Stimulated activated CD4-positive, alpha-beta T cell treated with anti-CD3 and anti-CD28 coated beads, Interleukin-1b, Interleukin-23, amount 100 ng/mL, for 1 hour (primary cell): ENCODE results near the gene PRAMEF20.

Source experiments
- DNase-seq, 2 donors: peaks; one replicate each; pipeline ENCODE4 v3.0.0-alpha.2; 2020; ENCODE audit warnings: low read depth in 2 of 2

The PRAMEF20 gene

DNA sequence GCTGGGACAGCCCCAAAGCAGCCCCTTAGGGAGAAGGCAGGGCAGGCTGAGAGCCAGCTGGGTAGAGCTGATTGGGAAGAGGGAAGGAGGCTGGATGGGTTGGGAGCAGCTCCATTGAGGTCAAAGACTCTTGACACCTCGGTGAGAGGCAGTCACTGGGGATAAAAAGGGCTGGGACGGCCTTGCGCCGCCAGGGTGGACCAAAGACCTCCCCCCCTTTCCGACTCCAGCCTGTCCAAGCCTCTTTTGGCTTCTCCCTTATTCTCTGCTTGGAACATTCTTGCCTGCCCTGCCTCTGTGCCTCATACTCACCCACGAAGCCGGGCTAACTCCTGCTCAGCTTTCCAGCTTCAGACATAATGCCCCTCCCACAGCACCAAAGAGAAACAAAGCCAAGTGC lies 52.4 kb downstream of the PRAMEF20 start:
- DNase-seq, result no peak

DNA sequence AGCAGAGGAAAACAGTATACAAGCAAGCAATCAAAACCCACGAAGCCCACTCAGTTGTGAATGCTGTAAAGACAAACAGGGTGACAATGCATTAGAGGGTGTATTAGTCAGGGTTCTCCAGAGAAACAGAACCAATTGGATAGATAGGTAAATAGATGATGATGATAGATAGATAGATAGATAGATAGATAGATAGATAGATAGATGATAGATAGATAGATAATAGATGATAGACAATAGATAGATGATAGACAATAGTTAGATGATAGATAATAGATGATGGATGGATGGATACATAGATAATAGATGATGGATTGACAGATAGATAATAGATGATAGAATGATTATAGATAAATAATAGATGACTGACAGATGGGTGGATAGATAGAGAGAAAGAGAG lies 55.3 kb downstream of the PRAMEF20 start:
- DNase-seq, result no peak

DNA sequence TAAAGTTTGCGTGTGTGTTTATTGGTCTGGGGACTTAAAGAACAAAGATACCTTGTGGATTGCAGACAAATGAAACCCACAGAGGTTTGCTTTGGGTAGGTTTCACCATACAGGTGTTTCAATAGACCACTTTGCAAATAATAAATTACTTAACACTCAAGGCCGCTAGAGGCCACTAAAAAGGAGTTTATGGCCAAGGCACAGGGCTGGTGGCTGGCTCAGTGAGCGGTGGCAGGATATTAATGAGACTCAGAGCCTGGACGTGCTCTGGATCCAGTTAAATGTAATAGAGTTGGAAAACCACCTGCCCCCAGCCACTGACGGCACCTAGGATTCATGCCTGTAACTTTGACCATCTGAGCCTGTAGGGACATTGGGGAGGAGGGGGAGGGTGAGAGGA lies 59.1 kb downstream of the PRAMEF20 start:
- no peak for DNase-seq
